HG03196 (cell line): Measurements from ENCODE around the gene ZNF14.
"Not testable (repeated sequence)": the region's sequence is repeated elsewhere in the genome, so short reads cannot be mapped to it uniquely, and the experiment has no call there.

Experiments used
- ATAC-seq: cut with Tn5 transposase; IDR thresholded peaks from one replicate; pipeline ENCODE4 v1.9.1; 2021; ENCODE audit not compliant: unreplicated experiment

ZNF14 gene

DNA sequence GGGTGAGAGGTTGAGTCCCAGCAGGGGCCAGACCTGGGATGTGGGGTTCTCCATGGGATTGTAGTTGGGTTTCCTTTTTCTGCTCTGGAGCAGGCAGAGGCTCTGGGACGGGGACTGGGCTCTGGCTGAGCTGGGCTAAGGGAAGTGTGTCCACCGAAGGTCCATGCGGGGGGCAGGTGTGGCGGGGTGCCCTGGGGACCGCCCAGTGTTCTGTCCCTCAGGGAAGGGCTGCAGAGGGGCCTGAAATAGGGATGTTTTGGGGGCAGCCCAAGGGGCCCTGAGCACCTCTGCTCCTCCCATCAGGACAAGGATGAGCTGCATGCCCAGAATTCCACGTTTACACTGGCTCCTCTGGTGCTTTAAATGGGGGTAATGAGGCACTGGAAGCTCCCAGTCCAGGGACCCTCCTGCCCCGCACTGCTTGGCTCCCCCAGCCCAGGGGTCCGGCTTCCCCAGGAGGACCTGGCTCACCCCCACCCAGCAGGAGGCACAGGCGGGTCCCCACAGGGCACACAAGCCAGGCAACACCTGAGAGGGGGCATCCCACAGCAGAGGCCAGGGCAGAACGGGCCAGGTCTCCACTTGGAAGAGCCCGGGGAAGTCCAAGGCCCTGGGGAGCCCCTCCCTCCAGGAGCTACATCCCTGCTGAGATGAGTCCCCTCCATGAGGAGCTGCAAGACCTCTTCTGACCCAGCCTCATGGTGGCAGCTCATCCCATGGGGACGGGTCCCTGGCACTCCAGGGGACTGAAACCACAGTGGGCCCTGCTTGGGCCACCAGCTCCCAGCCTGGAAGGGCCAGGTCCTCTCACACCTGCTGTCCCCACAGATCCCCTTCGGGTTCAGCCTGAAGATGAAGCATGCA, 14.7 kb upstream of the ZNF14 start:
- no peak for ATAC-seq

- ATAC-seq = no peak
Measured at GRCh38 chr19:19746286-19747213, 13.6 kb upstream of the ZNF14 start.

GRCh38 chr19:19745496-19746285, 12.8 kb upstream of the ZNF14 start:
- no peak for ATAC-seq

DNA sequence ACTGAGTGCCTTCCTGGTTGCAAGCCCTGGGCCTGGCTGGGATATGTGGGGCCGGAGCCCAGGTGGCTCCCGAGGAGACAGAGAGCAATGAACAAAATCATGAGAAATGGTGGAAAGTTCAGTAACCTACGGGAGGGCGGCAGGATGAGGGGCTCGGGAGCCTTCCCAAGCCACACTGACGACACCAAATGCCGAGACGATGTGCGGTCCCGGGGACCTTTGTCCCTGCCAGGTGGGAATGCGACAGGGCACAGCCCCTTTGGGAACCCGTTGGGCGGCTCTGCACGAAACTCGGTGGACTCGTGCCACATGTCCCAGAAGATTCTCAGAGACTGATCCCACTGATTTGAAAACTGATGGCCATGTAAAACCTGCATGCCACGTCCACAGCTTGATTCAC, 11.7 kb upstream of the ZNF14 start:
- no peak for ATAC-seq

- ATAC-seq = not testable (repeated sequence)
Measured at GRCh38 chr19:19743921-19744320, 11.0 kb upstream of the ZNF14 start.

- no peak for ATAC-seq
Measured at GRCh38 chr19:19743176-19743575, 10.3 kb upstream of the ZNF14 start.

DNA sequence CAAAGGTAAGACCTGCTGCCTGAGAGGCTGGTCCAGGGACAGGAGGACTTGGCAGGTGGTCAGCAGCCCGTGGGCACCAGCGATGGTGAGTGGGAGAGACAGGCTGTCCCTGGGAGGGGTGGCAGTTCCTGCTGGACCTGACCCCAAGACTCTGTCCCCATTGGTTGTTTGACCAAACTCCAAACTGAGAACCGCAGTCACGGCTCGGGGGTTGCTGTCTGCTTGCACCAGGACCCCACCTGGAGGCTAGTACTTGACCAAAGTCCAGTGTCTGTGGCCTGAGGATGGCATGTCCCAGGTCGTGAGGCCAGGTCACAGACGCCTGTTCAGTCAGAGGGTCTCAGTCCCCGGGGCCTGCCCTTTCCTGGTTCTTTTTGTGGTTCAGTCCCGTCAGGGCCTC, 9.9 kb upstream of the ZNF14 start:
- ATAC-seq = no peak

- ATAC-seq = no peak
Measured at GRCh38 chr19:19741184-19741583, 8.3 kb upstream of the ZNF14 start.

- no peak for ATAC-seq
Measured at GRCh38 chr19:19740755-19741154, 7.8 kb upstream of the ZNF14 start.

DNA sequence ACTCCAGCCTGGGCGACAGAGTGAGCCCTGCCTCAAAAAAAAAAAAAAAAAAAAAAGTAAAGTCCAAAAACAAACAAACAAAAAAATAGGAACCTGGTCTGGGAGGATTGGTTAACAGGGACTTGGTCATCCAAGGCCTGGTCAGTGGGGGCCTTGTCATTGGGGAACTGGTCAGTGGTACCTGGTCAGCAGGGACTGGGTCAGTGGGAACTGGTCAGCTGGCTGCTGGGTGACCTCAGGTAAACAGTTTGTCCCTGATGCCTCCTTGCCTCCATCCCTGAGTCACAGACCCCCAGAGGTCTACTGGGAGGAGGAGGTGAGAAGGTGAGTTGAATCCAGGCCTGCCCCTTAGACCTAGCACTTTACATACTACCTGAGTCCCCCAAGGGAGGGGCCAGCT, 5.7 kb upstream of the ZNF14 start:
- ATAC-seq = no peak

DNA sequence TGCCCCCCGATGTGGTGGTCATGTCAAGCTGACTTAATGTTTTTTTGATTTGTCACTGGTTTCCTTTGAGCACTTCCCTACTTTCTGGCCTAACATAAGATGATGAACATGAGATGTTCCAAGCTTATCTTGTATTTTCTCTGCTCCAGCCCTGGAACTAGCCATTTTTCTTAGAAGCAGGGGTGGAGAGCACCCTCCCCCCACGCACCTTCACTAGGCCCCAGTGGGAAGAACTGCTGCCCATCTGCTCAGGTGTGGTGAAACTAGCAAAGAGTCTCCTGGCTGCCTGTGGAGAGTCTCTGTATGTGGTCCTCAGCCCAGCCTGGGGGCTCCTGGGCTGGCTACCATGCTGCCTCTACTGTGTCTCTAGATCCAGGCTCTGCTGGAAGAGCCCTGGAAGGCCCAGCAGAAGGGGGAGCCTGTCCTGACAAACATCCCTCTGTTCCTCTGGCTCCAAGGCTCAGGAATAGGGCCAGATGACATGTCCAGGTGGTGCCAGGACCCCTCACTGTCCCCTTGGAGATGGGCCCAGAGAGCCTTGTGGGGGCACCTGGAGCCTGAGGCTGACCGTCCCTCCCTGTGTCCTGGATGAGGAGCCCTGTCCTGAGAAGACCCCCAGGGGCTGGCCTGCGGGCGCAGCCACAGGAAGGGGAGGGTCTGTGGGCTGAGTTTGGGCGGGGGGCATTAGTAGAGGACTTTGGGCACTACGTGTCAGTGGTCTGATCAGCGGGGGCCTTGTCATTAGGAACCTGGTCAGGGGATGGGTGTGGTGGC, 4.8 kb upstream of the ZNF14 start:
- no peak for ATAC-seq

DNA sequence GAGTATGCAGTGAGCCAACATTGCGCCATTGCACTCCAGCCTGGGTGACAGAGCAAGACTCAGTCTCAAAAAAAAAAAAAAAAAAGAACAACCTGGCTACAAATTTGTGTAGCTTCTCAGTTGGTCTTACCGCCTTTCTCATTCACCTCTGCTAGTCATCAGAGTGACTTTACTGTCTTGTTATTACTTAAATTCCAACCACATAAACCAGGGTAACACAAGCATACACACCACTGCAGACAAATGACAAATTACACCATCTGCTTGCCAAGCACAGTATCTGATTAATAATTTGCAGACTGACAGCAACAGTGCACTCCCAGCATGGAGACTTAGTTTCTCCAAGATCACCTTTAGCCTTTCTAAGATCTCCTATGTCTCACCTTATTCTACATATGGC, 11.0 kb downstream of the ZNF14 start:
- no peak for ATAC-seq

DNA sequence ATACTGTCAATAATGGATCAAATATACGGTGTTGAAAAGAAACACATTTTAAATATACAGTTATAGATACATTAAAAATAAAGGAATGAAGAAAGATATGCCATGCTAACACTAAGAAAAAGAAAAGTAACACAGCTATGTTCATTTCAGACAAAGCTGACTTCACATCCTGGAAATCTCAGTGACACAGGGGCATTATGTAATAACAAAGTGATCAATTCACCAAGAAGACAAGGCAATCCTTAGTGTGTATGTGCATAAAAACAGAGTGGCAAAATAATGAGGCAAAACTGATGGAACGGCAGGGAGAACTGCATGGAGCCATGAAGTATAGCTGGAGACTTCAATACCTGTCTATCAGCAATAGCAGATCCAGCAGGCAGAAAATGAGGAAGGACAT, 13.1 kb downstream of the ZNF14 start:
- no peak for ATAC-seq

DNA sequence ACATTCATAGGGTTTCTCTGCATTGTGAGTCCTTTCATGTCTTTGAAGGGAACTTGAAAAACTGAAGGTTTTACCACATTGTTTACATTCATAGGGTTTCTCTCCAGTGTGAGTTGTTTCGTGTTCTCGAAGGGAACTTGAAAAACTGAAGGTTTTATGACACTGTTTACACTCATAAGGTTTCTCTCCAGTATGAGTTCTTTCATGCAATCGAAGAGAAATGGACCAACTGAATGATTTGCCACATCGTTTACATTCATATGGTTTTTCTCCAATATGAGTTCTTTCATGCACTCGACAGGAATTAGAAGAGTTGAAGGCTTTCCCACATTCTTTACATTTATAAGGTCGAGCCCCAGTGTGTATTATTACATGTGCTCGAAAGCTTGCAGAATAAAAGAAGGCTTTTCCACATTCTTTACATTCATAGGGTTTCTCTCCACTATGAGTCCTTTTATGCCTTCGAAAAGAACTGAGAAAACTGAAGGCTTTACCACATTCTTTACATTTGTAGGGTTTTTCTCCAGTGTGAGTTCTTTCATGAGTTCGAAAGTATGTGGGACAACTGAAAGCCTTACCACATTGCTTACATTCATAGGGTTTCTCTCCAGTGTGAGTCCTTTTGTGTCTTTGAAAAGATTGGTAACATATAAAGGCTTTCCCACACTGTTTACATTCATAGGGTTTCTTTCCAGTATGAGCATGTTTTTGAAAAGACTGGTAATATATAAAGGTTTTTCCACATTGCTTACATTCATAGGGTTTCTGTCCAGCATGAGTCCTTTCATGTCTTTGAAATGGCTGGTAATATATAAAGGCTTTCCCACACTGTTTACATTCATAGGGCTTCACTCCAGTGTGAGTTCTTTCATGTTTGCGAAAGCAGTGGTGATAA, 20.7 kb downstream of the ZNF14 start:
- ATAC-seq = no peak

GRCh38 chr19:19711306-19711933, 21.5 kb downstream of the ZNF14 start:
- ATAC-seq = no peak

DNA sequence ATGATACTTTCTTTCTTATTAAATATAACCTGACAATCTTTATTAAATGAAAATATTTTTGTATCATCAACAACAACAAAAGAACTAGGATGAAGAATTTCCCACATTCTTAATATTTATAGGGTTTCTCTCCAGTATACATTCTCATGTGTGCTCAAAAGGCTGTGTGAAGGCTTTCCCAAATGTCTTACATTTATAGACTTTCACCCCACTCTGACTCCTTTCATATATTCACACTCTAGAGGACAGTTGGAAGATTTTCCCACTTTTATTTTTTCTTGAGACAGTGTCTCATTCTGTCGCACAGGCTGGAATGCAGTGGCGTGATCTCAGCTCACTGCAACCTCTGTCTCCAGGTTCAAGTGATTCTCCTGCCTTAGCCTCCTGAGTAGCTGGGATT, 22.4 kb downstream of the ZNF14 start:
- no peak for ATAC-seq

GRCh38 chr19:19704836-19705235, 28.1 kb downstream of the ZNF14 start:
- no peak for ATAC-seq

- not testable (repeated sequence) for ATAC-seq
Measured at GRCh38 chr19:19700493-19700892, 32.4 kb downstream of the ZNF14 start.

GRCh38 chr19:19697589-19697988, 35.3 kb downstream of the ZNF14 start:
- ATAC-seq = no peak
